HG02623 (cell line): ENCODE results near the gene ANO10.
A peak's percentile ranks its signal among the peaks of the same experiment; 100 is the strongest.
"Not testable (repeated sequence)": the region's sequence is repeated elsewhere in the genome, so short reads cannot be mapped to it uniquely, and the experiment has no call there.

Experiments
- ATAC-seq: cut with Tn5 transposase; IDR thresholded peaks from one replicate; pipeline ENCODE4 v1.9.1; 2021; ENCODE audit warnings: moderate library complexity; ENCODE audit not compliant: unreplicated experiment

The ANO10 gene, protein sequence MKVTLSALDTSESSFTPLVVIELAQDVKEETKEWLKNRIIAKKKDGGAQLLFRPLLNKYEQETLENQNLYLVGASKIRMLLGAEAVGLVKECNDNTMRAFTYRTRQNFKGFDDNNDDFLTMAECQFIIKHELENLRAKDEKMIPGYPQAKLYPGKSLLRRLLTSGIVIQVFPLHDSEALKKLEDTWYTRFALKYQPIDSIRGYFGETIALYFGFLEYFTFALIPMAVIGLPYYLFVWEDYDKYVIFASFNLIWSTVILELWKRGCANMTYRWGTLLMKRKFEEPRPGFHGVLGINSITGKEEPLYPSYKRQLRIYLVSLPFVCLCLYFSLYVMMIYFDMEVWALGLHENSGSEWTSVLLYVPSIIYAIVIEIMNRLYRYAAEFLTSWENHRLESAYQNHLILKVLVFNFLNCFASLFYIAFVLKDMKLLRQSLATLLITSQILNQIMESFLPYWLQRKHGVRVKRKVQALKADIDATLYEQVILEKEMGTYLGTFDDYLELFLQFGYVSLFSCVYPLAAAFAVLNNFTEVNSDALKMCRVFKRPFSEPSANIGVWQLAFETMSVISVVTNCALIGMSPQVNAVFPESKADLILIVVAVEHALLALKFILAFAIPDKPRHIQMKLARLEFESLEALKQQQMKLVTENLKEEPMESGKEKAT

DNA sequence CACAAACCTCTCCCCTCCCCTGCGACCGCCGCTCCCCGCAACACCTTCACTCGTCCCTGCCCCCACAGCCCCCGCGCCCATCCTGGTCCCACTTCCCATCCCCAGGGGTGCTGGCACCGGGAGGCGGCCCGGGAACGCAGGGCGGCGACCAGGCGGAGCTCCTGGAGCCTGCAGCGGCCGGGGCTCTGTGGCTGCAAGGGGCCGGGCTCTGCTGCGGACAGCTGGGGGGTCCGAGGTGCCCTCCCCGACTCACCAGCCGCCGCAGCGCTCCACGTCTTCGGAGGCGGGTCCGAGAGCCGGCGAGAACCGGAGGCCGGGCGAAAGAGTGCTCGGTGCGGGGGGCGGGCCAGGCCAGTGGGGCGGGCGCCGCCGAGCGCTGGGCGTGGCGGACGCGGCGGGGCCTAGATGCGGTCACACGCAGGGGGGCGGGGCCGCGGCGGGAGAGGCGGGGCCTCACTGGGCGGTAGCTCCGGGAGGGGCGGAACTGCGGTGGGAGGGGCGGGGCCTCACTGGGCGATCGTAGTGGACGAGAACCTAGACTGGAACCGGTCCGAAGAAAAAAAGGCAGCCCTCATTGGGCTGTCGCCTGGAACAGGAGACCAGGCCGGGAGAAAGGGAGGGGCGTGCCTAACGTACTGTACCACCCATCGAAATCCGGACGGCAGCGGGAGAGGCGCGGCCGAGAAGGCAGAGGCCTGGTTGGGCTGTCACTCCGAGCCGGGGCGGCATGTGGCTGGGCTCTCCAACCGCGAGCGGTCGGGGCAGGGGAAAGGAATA, at the start of gene ANO10:
Gene ANO10 (minus strand): TSS at position 356 of the 777 bp plus-strand sequence. CDS start 16,159 bp downstream, outside the sequence.
- peak; percentile 89 for ATAC-seq

- ATAC-seq, result no peak
Measured at GRCh38 chr3:43670635-43671522, 49.1 kb upstream of the ANO10 start.

GRCh38 chr3:43665011-43665410, 43.2 kb upstream of the ANO10 start:
- ATAC-seq, result not testable (repeated sequence)

DNA sequence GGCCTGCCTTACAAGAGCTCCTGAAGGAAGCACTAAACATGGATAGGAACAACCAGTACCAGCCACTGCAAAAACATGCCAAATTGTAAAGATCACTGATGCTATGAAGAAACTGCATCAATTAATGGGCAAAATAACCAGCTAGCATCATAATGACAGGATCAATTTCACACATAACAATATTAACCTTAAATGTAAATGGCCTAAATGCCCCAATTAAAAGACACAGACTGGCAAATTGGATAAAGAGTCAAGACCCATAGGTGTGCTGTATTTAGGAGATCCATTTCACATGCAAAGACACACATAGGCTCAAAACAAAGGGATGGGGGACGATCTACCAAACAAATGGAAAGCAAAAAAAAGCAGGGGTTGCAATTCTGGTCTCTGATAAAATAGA, 39.6 kb upstream of the ANO10 start:
- not testable (repeated sequence) for ATAC-seq

DNA sequence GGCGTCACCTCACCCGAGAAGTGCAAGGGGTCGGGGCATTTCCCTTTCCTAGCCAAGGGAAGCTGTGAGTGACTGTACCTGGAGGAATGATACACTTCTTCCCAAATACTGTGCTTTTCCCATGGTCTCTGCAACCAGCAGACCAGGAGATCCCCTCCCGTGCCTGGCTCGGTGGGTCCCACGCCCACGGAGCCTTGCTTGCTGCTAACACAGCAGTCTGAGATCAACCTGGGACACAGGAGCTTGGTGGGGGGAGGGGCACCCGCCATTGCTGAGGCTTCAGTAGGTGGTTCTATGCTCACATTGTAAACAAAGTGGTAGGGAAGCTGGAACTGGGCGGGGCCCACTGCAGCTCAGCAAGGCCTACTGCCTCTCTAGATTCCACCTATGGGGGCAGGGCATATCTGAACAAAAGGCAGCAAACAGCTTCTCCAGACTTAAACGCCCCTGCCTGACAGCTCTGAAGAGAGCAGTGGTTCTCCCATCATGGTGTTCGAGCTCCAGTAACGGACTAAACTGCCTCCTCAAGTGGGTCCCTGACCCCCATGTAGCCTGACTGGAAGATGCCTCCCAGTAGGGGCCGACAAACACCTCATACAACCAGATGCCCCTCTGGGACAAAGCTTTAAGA, 37.6 kb upstream of the ANO10 start:
- no peak for ATAC-seq

DNA sequence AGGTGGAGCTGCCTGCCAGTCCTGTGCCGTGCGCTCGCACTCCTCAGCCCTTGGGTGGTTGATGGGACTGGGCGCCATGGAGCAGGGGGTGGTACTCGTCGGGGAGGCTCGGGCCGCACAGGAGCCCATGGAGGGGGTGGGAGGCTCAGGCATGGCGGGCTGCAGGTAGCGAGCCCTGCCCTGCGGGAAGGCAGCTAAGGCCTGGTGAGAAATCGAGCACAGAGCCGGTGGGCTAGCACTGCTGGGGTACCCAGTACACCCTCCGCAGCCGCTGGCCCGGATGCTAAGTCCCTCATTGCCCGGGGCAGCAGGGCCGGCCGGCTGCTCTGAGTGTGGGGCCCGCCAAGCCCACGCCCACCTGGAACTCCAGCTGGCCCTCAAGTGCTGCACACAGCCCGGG, 34.6 kb upstream of the ANO10 start:
- ATAC-seq, result not testable (repeated sequence)

- no peak for ATAC-seq
Measured at GRCh38 chr3:43650345-43650744, 28.5 kb upstream of the ANO10 start.

GRCh38 chr3:43649365-43649968, 27.7 kb upstream of the ANO10 start:
- no peak for ATAC-seq

- no peak for ATAC-seq
Measured at GRCh38 chr3:43648957-43649356, 27.1 kb upstream of the ANO10 start.

GRCh38 chr3:43647331-43648166, 25.7 kb upstream of the ANO10 start:
- no peak for ATAC-seq

- ATAC-seq, result no peak
Measured at GRCh38 chr3:43644443-43644842, 22.6 kb upstream of the ANO10 start.

- ATAC-seq, result no peak
Measured at GRCh38 chr3:43641306-43642114, 19.7 kb upstream of the ANO10 start.

DNA sequence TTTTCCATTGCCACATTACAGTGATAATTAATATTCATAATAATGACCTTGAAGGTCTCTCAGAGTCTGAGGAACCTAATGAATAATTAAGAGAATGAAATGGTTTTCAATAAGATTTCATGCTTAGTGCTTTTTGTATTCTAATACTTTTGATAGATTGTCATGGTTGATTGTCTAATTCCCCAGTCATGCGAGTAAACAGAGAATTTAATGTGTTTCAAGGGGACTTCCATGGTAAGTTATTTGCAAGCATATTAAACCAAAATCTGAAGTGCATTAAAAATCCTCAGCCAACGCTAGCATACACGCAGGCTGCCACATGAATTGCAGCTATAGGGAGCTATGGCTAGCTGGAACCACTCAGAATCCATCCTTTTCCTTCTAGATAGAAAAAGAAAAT, 18.9 kb upstream of the ANO10 start:
- ATAC-seq, result no peak

DNA sequence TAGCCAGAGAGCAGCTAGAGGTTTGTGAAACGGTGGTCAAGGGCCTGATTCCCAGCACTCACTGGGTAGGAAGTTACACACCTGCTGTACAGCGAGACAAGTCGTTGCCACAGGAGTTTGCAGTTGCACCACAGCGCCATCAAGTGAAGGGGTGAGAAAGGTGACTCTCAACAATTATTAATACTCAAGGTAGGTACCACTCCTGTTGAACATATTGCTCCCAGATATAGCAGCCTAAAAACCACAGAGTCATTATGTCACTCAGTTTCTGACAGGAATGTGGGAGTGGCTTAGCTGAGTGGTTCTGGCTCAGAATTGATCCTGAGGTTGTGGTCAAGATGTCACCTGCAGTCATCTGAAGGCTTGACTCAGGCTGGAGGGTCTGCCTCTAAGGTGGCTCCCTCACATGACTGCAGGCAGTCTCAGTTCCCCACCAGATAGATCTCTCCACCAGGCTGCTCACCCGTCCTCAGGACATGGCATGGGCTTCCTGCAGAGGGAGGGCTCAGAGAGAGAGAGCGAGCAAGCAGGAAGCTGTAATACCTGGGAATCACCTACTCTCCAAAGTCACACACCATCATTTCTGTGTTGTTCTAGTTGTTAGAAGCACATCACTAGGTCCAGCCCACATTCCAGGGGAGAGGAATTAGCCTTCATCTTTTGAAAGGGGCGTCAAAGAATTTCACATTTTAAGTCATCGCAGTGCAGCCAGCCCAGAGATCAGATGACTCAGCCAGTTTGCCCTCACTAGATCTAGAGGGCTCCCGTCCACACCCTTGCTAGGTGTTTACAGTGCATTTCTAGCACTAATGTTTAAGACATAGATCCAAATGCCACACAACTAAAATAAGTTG, 17.0 kb upstream of the ANO10 start:
- no peak for ATAC-seq

- no peak for ATAC-seq
Measured at GRCh38 chr3:43637702-43638101, 15.9 kb upstream of the ANO10 start.

- ATAC-seq, result no peak
Measured at GRCh38 chr3:43632986-43633385, 11.2 kb upstream of the ANO10 start.

DNA sequence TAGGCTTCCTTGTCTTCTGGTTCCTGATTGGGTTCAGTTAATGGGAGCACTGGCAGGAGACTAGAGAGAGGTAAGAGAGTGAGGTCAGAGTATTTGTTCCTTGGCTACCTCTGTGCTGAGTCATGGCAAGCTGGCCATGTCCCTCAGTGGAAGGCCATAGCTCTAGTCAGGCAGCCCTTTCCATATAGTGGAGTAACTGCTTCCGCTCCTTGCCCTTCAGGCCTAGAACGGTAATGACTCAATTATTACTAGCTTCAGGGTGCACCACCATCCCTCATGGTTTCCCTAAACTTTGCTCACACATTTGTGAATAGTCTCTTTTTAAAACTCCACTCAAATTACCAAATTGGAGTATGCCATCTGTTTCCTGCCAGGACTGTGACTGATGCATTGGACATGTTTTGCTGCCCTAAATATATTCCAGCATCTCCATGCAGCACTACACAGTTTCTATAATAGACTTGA, 10.5 kb upstream of the ANO10 start:
- no peak for ATAC-seq
